Adrenal gland (tissue), 12 donors: ENCODE measurements around the gene ADNP2. TPM values are rescaled to one million over a fixed set of nuclear protein-coding genes. Genes with fewer than 3 reads are reported as not detected.

ENCODE experiments used
- DNase-seq, 7 donors: peaks; one replicate each; pipeline ENCODE4 v3.0.0-alpha.2; 2019 to 2020
- H3K27ac ChIP-seq, 5 donors: fragments of 200-600 bp; sonication (generic) in 4 of 5; 1 replicate in 3 of 5; 2 replicates in 2 of 5; pipeline versions ENCODE4 v1.5.1 to v1.8.0; 2016 to 2020; ENCODE audit warnings: mild to moderate bottlenecking in 1 of 5
- H3K27me3 ChIP-seq: fragments of 200-600 bp; 2 replicates; pipeline ENCODE4 v1.8.0; 2021
- H3K36me3 ChIP-seq, 2 donors: fragments of 200-600 bp; replicated peaks in 1 of 2; 1 replicate in 1 of 2; 2 replicates in 1 of 2; pipeline versions ENCODE4 v1.5.1 to v1.8.0; 2018 to 2022
- H3K4me1 ChIP-seq, 2 donors: fragments of 200-600 bp; replicated peaks in 1 of 2; 1 replicate in 1 of 2; 2 replicates in 1 of 2; pipeline versions ENCODE4 v1.5.1 to v1.8.0; 2018 to 2021
- H3K4me3 ChIP-seq, 4 donors: fragments of 200-600 bp; sonication (generic) in 3 of 4; one replicate each; pipeline ENCODE4 v1.5.1; 2016 to 2018
- H3K9me3 ChIP-seq, 3 donors: fragments of 200-600 bp; sonication (generic) in 1 of 3; replicated peaks in 1 of 3; 1 replicate in 2 of 3; 2 replicates in 1 of 3; pipeline versions ENCODE4 v1.5.1 to v1.8.0; 2016 to 2021
- POLR2A ChIP-seq, 2 donors: fragments of 450-650 bp; IDR thresholded peaks; one replicate each; pipeline ENCODE4 v1.6.1; 2017; ENCODE audit warnings: antibody characterized with exemption in 2 of 2, mild to moderate bottlenecking in 2 of 2, moderate library complexity in 1 of 2
- WGBS, 4 donors: extraction: QIAGEN DNeasy Blood & Tissue Kit in 2 of 4; methylation state at CpG; one replicate each; pipeline versions ENCODE4 v1.1.5 to v1.1.7; 2013 to 2017; 5-methylcytosine and 5-hydroxymethylcytosine counted together
- intact Hi-C, 2 donors: fragments of 100-400 bp; cut with DNase I; formaldehyde crosslinking; loops; one replicate each; pipeline versions ENCODE4 v1.14.1 to v1.15.0; 2022 to 2023
- polyA plus RNA-seq, 3 donors: library from polyadenylated mRNA; stranded (reverse); fragments of 200-250 nt in 2 of 3; fragments of 350-450 nt in 1 of 3; fragmentation: Illumina TruSeq in 1 of 3; extraction: RNeasy Lipid Tissue Mini Kit (QIAGEN cat#74804) in 1 of 3; gene quantifications; one replicate each; pipeline ENCODE4 v1.2.3, GENCODE V29; 2013 to 2014
- total RNA-seq, 9 donors: library from RNA; depleted of rRNA in 4 of 9; stranded (reverse); fragments of >200 nt in 4 of 9; fragments of 120-200 nt in 1 of 9; fragmentation: NEBNext Ultra II Directional in 1 of 9; extraction: Animal tissue kit (Norgen Biotek cat#: 25700) in 1 of 9; gene quantifications; one replicate each; pipeline versions ENCODE4 v1.1.0 to v1.2.4, GENCODE V29; 2013 to 2023
- TF ChIP-seq, protein P1 (sequence below), 6 experiments: fragments of 450-650 bp in 4 of 6; fragments of 200-600 bp in 2 of 6; sonication (generic) in 1 of 6; IDR thresholded peaks; 1 replicate in 5 of 6; 2 replicates in 1 of 6; pipeline versions ENCODE4 v1.5.1 to v1.8.0; 2016 to 2021; ENCODE audit warnings: antibody characterized with exemption in 6 of 6, mild to moderate bottlenecking in 2 of 6, moderate library complexity in 1 of 6
- donor health status: healthy with polysubstance abuse.
- donor health status: Bipolar disorder and iron deficiency.
- donor health status: DM: yes; HTN: yes; CAD: no.
- donor health status: DM: no; HTN: no; CAD: no.
- donor health status: DM: no; HTN: no; CAD: no.
- donor health status: DM: yes; HTN: yes; CAD: no.

ADNP2 gene
- total and polyA plus RNA-seq, 12 donors, result 4.7 to 18.3 (median 10.7) TPM

GRCh38 chr18:80157708-80158343 is 48.8 kb downstream of the ADNP2 start:
- Histone ChIP-seq H3K4me1 (no peaks in the 10 kb centered on the region), H3K9me3 (no peaks in the 10 kb centered on the region), H3K36me3 (no peaks in the 10 kb centered on the region), H3K27me3 (no peaks in the 10 kb centered on the region), H3K4me3 (no peak overlapping the region), H3K27ac (no peak overlapping the region)
- DNase-seq, result peak; percentile 61 to 90 (median 79)
- TF ChIP-seq, protein P1, sequence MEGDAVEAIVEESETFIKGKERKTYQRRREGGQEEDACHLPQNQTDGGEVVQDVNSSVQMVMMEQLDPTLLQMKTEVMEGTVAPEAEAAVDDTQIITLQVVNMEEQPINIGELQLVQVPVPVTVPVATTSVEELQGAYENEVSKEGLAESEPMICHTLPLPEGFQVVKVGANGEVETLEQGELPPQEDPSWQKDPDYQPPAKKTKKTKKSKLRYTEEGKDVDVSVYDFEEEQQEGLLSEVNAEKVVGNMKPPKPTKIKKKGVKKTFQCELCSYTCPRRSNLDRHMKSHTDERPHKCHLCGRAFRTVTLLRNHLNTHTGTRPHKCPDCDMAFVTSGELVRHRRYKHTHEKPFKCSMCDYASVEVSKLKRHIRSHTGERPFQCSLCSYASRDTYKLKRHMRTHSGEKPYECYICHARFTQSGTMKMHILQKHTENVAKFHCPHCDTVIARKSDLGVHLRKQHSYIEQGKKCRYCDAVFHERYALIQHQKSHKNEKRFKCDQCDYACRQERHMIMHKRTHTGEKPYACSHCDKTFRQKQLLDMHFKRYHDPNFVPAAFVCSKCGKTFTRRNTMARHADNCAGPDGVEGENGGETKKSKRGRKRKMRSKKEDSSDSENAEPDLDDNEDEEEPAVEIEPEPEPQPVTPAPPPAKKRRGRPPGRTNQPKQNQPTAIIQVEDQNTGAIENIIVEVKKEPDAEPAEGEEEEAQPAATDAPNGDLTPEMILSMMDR (IDR thresholded peaks at IDR 0.05), result peak; percentile 80 to 98 (median 87)
- TF ChIP-seq POLR2A (IDR thresholded peaks at IDR 0.05), result no peak
- 34 to 46% (median 35%) methylated on average over 8 of the region's 8 CpGs for WGBS, 4 donors
- intact Hi-C loops, result no loop called here

DNA sequence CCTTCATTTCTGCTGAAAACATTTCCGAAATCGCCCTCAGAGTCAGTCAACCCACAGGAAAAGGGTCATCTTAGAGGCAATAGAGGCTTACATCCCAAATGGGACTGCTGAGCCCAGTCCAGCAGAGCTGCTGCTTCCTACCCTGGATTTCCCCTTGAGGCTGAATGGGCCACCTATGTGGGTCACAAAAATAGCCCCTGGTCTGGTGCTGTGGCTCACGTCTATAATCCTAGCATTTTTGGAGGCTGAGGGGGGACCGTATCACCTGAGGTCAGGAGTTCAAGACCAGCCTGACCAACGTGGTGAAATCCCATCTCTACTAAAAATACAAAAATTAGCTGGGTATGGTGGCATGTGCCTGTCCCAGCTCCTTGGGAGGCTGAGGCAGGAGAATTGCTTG is 49.3 kb downstream of the ADNP2 start:
- H3K4me1 ChIP-seq, result no peaks in the 10 kb centered on the region
- TF ChIP-seq POLR2A (IDR thresholded peaks at IDR 0.05), result no peak
- TF ChIP-seq, protein P1 (IDR thresholded peaks at IDR 0.05), result no peak
- no peaks in the 10 kb centered on the region for H3K27me3 ChIP-seq
- whole genome bisulfite sequencing, 4 donors, result 48 to 69% (median 64%) methylated on average over 5 of the region's 5 CpGs
- no peak overlapping the region for H3K27ac ChIP-seq
- peak in 1 of 7 donors; percentile 30 for DNase-seq
- H3K36me3 ChIP-seq, result no peaks in the 10 kb centered on the region
- H3K9me3 ChIP-seq, result no peaks in the 10 kb centered on the region
- intact Hi-C loops, result no loop called here
- H3K4me3 ChIP-seq, result no peak overlapping the region

- H3K36me3 ChIP-seq, result no peaks in the 10 kb centered on the region
- DNase-seq, result peak in 3 of 7 donors; percentile 29 to 49 (median 36)
- TF ChIP-seq, protein P1 (IDR thresholded peaks at IDR 0.05), result peak in 5 of 6 experiments; percentile 20 to 44 (median 40)
- no peak for TF ChIP-seq POLR2A (IDR thresholded peaks at IDR 0.05)
- no peak overlapping the region for H3K4me3 ChIP-seq
- WGBS, 4 donors, result 34 to 71% (median 52%) methylated on average over 45 to 109 of the region's 109 CpGs
- intact Hi-C loops, result no loop called here
- H3K9me3 ChIP-seq, result peaks cover 0 to 2% (median 0%) of the 10 kb centered on the region in 3 donors
- H3K27me3 ChIP-seq, result no peaks in the 10 kb centered on the region
- no peaks in the 10 kb centered on the region for H3K4me1 ChIP-seq
- H3K27ac ChIP-seq, result no peak overlapping the region
Observed at GRCh38 chr18:80159713-80160636, 50.9 kb downstream of the ADNP2 start.

DNA sequence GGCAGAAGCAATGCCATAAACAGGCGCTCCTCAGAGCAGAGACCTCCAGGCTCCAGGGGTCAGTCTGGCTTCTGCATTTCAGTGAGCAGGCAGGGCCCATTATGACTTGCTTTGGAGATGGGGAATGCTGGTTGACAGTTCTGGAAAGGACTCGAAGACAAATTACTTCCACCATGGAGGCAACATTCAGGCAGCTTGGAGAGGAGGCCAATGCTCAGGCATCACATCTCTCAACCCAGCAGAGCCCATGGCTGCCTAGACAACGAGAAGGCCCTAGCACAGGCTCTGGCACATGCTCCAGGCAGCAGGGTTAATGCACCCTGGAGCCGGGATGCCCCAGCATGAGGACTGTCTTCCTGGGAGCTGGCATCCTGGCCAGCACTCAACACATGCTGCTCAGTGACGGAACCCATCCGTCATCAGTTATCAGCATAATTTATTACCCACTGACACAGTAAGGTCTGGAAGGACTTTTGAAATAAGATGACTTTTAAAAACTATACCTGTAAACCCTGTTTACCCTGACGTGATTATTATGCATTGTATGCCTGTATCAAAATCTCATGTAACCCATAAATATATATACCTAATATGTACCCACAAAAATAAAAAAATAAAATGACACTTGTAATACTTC is 52.8 kb downstream of the ADNP2 start:
- H3K9me3 ChIP-seq, result peaks cover 0 to 5% (median 0%) of the 10 kb centered on the region in 3 donors
- H3K27me3 ChIP-seq, result no peaks in the 10 kb centered on the region
- H3K4me3 ChIP-seq, result no peak overlapping the region
- TF ChIP-seq, protein P1 (IDR thresholded peaks at IDR 0.05), result no peak
- no peak for TF ChIP-seq POLR2A (IDR thresholded peaks at IDR 0.05)
- WGBS, 4 donors, result 74 to 88% (median 82%) methylated on average over 7 of the region's 7 CpGs
- H3K36me3 ChIP-seq, result no peaks in the 10 kb centered on the region
- intact Hi-C loops, result no loop called here
- no peaks in the 10 kb centered on the region for H3K4me1 ChIP-seq
- no peak overlapping the region for H3K27ac ChIP-seq
- DNase-seq, result peak in 1 of 7 donors; percentile 43
